HL-60 (cell line): ENCODE measurements around the gene EMD.
"Not testable (repeated sequence)": the region's sequence is repeated elsewhere in the genome, so short reads cannot be mapped to it uniquely, and the experiment has no call there.

Source experiments
- DNase-seq, 2 experiments: peaks; one replicate each; pipeline ENCODE4 v3.0.0-alpha.2; 2010 to 2020; ENCODE audit warnings: low read depth in 1 of 2, low spot score in 1 of 2
- H3K27ac ChIP-seq: fragments of 250-450 bp; sonication (Bioruptor Pico); replicated peaks from 2 replicates; pipeline ENCODE4 v1.5.1; 2020; ENCODE audit warnings: mild to moderate bottlenecking, moderate library complexity
- H3K27me3 ChIP-seq: fragments of 250-450 bp; sonication (Bioruptor Pico); 2 replicates; pipeline ENCODE4 v1.5.1; 2021; ENCODE audit warnings: mild to moderate bottlenecking, moderate library complexity; ENCODE audit not compliant: insufficient read depth, poor library complexity, severe bottlenecking
- H3K4me3 ChIP-seq: replicated peaks from 2 replicates; pipeline ENCODE4 v1.5.1; 2011; ENCODE audit warnings: mild to moderate bottlenecking, control low read depth, low read length; ENCODE audit not compliant: insufficient read depth
- CTCF ChIP-seq: IDR thresholded peaks from one replicate; pipeline ENCODE4 v1.5.1; 2011; ENCODE audit warnings: low read length, control low read depth, inconsistent platforms; ENCODE audit not compliant: insufficient read depth
- GABPA ChIP-seq: IDR thresholded peaks from 2 replicates; pipeline ENCODE4 v1.6.1; 2012; ENCODE audit warnings: low read depth
- POLR2AphosphoS5 ChIP-seq: IDR thresholded peaks from 2 replicates; pipeline ENCODE4 v1.6.1; 2012; ENCODE audit warnings: low read depth
- REST ChIP-seq: IDR thresholded peaks from 2 replicates; pipeline ENCODE4 v1.6.1; 2012; ENCODE audit warnings: low read depth; ENCODE audit not compliant: insufficient replicate concordance
- SPI1 ChIP-seq: IDR thresholded peaks from 2 replicates; pipeline ENCODE4 v1.6.1; 2012; ENCODE audit warnings: low read depth, mild to moderate bottlenecking, borderline replicate concordance

The EMD gene

GRCh38 chrX:154383359-154384283 is 4.5 kb downstream of the EMD start:
- Histone ChIP-seq H3K27me3 (no peaks in the 10 kb centered on the region), H3K4me3 (no peak overlapping the region), H3K27ac (peak overlapping the region; percentile 55)
- DNase-seq = no peak
- TF ChIP-seq CTCF (no peak), REST (no peak), GABPA (no peak), POLR2AphosphoS5 (no peak), SPI1 (no peak)

- Histone ChIP-seq H3K4me3 (no peak overlapping the region), H3K27me3 (no peaks in the 10 kb centered on the region), H3K27ac (peak overlapping the region; percentile 55)
- no peak for DNase-seq
- no peak for TF ChIP-seq SPI1
- no peak for TF ChIP-seq GABPA
- TF ChIP-seq REST = no peak
- no peak for TF ChIP-seq POLR2AphosphoS5
- TF ChIP-seq CTCF = no peak
Observed at GRCh38 chrX:154384284-154384892, 5.3 kb downstream of the EMD start.

GRCh38 chrX:154388094-154388493 is 9.0 kb downstream of the EMD start:
- DNase-seq, H3K27ac ChIP-seq, H3K4me3 ChIP-seq, H3K27me3 ChIP-seq: not testable (repeated sequence)

GRCh38 chrX:154388649-154389048 is 9.6 kb downstream of the EMD start:
- not testable (repeated sequence) for H3K27me3 ChIP-seq, DNase-seq, H3K27ac ChIP-seq, H3K4me3 ChIP-seq

GRCh38 chrX:154389812-154390747 is 11.0 kb downstream of the EMD start:
- H3K27me3 ChIP-seq, H3K4me3 ChIP-seq, DNase-seq, H3K27ac ChIP-seq: not testable (repeated sequence)

GRCh38 chrX:154396363-154396762 is 17.3 kb downstream of the EMD start:
- not testable (repeated sequence) for H3K4me3 ChIP-seq, H3K27me3 ChIP-seq, DNase-seq, H3K27ac ChIP-seq
